Testis (tissue), 3 donors: Measurements from ENCODE around the gene RPP30. TPM values are rescaled to one million over a fixed set of nuclear protein-coding genes. Genes with fewer than 3 reads are reported as not detected.

ENCODE experiments used
- DNase-seq: peaks from one replicate; pipeline ENCODE4 v3.0.0-alpha.2; 2019
- H3K27ac ChIP-seq, 2 donors: fragments of 200-600 bp; sonication (generic); one replicate each; pipeline ENCODE4 v1.5.1; 2019
- H3K27me3 ChIP-seq: fragments of 200-600 bp; sonication (generic); one replicate; pipeline ENCODE4 v1.5.1; 2019
- H3K36me3 ChIP-seq: fragments of 200-600 bp; sonication (generic); one replicate; pipeline ENCODE4 v1.5.1; 2017; ENCODE audit warnings: low read depth; ENCODE audit errors: missing control alignments
- H3K4me1 ChIP-seq: fragments of 200-600 bp; sonication (generic); one replicate; pipeline ENCODE4 v1.5.1; 2019
- H3K4me3 ChIP-seq, 2 donors: fragments of 200-600 bp; sonication (generic); one replicate each; pipeline ENCODE4 v1.5.1; 2017 to 2019
- H3K9me3 ChIP-seq: fragments of 200-600 bp; sonication (generic); one replicate; pipeline ENCODE4 v1.5.1; 2017
- POLR2A ChIP-seq: fragments of 450-650 bp; IDR thresholded peaks from one replicate; pipeline ENCODE4 v1.6.1; 2017; ENCODE audit warnings: antibody characterized with exemption, mild to moderate bottlenecking, moderate library complexity
- WGBS, 2 donors: methylation state at CpG; one replicate each; pipeline ENCODE4 v1.1.5; 2018; 5-methylcytosine and 5-hydroxymethylcytosine counted together
- intact Hi-C: fragments of 100-400 bp; cut with DNase I; formaldehyde crosslinking; loops from one replicate; pipeline ENCODE4 v1.15.1; 2023; ENCODE audit warnings: low total_unique reads
- polyA plus RNA-seq: library from polyadenylated mRNA; stranded (reverse); fragments of 350-450 nt; fragmentation: Illumina TruSeq; extraction: RNeasy Lipid Tissue Mini Kit (QIAGEN cat#74804); gene quantifications from one replicate; pipeline ENCODE4 v1.2.3, GENCODE V29; 2014; ENCODE audit warnings: low read depth, low replicate concordance; ENCODE audit not compliant: insufficient read depth
- total RNA-seq, 2 donors: library from RNA; depleted of rRNA; stranded (reverse); fragments of >200 nt; gene quantifications; one replicate each; pipeline ENCODE4 v1.2.3, GENCODE V29; 2016
- TF ChIP-seq, protein P1 (sequence below), 3 experiments: fragments of 450-650 bp in 2 of 3; fragments of 200-600 bp in 1 of 3; sonication (generic) in 1 of 3; IDR thresholded peaks; one replicate each; pipeline ENCODE4 v1.5.1; 2016 to 2019; ENCODE audit warnings: antibody characterized with exemption in 3 of 3, mild to moderate bottlenecking in 2 of 3, moderate library complexity in 1 of 3

RPP30 gene
- total and polyA plus RNA-seq, 3 donors from 2014 or later = 55.7 to 62.6 (median 57.5) TPM

GRCh38 chr10:90906596-90906995 is 34.8 kb downstream of the RPP30 start:
- WGBS, 2 donors = 62 to 63% methylated on average over 1 of the region's 1 CpG
- intact Hi-C loops = loop anchor here (10.0 kb wide), 1 partner anchor 348 kb away; no protein-coding TSS in a partner anchor
- TF ChIP-seq, protein P1, sequence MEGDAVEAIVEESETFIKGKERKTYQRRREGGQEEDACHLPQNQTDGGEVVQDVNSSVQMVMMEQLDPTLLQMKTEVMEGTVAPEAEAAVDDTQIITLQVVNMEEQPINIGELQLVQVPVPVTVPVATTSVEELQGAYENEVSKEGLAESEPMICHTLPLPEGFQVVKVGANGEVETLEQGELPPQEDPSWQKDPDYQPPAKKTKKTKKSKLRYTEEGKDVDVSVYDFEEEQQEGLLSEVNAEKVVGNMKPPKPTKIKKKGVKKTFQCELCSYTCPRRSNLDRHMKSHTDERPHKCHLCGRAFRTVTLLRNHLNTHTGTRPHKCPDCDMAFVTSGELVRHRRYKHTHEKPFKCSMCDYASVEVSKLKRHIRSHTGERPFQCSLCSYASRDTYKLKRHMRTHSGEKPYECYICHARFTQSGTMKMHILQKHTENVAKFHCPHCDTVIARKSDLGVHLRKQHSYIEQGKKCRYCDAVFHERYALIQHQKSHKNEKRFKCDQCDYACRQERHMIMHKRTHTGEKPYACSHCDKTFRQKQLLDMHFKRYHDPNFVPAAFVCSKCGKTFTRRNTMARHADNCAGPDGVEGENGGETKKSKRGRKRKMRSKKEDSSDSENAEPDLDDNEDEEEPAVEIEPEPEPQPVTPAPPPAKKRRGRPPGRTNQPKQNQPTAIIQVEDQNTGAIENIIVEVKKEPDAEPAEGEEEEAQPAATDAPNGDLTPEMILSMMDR (IDR thresholded peaks at IDR 0.05) = no peak
- no peak for TF ChIP-seq POLR2A

GRCh38 chr10:90911133-90912051 is 39.6 kb downstream of the RPP30 start:
- H3K4me3 ChIP-seq = no peak overlapping the region
- H3K4me1 ChIP-seq = no peaks in the 10 kb centered on the region
- TF ChIP-seq, protein P1 (IDR thresholded peaks at IDR 0.05) = peak; percentile 64 to 88 (median 87)
- no peak for TF ChIP-seq POLR2A
- no peaks in the 10 kb centered on the region for H3K27me3 ChIP-seq
- no peak overlapping the region for H3K27ac ChIP-seq
- H3K9me3 ChIP-seq = no peaks in the 10 kb centered on the region
- no peaks in the 10 kb centered on the region for H3K36me3 ChIP-seq
- DNase-seq = peak; percentile 80
- 28 to 35% methylated on average over 11 to 12 of the region's 12 CpGs for WGBS, 2 donors
- intact Hi-C loops = no loop called here

More at GRCh38 chr10:90906596-90906995, 34.8 kb downstream of the RPP30 start:
- no peak for DNase-seq
- Histone ChIP-seq H3K9me3 (no peaks in the 10 kb centered on the region), H3K36me3 (no peaks in the 10 kb centered on the region), H3K4me3 (no peak overlapping the region), H3K4me1 (no peaks in the 10 kb centered on the region), H3K27me3 (no peaks in the 10 kb centered on the region), H3K27ac (no peak overlapping the region)

DNA sequence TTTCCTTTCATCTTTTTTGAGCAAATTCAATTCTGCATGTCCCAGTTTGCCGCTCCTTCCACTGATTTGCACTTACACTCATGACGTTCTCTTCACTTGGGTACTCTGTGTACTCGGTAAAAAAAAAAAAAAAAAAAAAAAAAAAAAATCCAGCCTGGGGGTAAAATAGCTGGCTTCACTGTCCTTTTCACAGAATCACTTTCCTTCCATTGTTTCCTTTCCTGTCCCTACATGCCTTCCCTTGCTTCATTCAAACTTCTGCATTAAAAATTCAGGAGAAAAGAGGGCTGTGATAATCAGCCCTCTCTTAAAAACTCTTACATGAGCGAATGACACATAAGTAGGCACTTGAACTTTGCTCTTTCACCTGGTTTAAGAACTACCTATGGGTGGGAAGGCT is 40.4 kb downstream of the RPP30 start:
- TF ChIP-seq, protein P1 (IDR thresholded peaks at IDR 0.05) = no peak
- TF ChIP-seq POLR2A = no peak
- H3K4me3 ChIP-seq = no peak overlapping the region
- no peaks in the 10 kb centered on the region for H3K36me3 ChIP-seq
- peak; percentile 20 for DNase-seq
- H3K9me3 ChIP-seq = no peaks in the 10 kb centered on the region
- H3K27me3 ChIP-seq = no peaks in the 10 kb centered on the region
- no peaks in the 10 kb centered on the region for H3K4me1 ChIP-seq
- H3K27ac ChIP-seq = no peak overlapping the region
- intact Hi-C loops = no loop called here
- 36 to 41% methylated on average over 4 of the region's 4 CpGs for WGBS, 2 donors

GRCh38 chr10:90912854-90913479 is 41.2 kb downstream of the RPP30 start:
- 78 to 82% methylated on average over 7 of the region's 7 CpGs for WGBS, 2 donors
- H3K27ac ChIP-seq = no peak overlapping the region
- DNase-seq = no peak
- H3K27me3 ChIP-seq = no peaks in the 10 kb centered on the region
- H3K36me3 ChIP-seq = no peaks in the 10 kb centered on the region
- no peak overlapping the region for H3K4me3 ChIP-seq
- no peak for TF ChIP-seq POLR2A
- TF ChIP-seq, protein P1 (IDR thresholded peaks at IDR 0.05) = no peak
- no peaks in the 10 kb centered on the region for H3K9me3 ChIP-seq
- intact Hi-C loops = no loop called here
- H3K4me1 ChIP-seq = no peaks in the 10 kb centered on the region
